HG03521 (cell line): ENCODE measurements around the gene SOX9.
"Not testable (repeated sequence)": the region's sequence is repeated elsewhere in the genome, so short reads cannot be mapped to it uniquely, and the experiment has no call there.

ENCODE experiments used
- ATAC-seq: cut with Tn5 transposase; IDR thresholded peaks from one replicate; pipeline ENCODE4 v1.9.1; 2021; ENCODE audit warnings: mild to moderate bottlenecking, moderate library complexity; ENCODE audit not compliant: unreplicated experiment

SOX9 gene

GRCh38 chr17:72125742-72126141 is 4.9 kb downstream of the SOX9 start:
- no peak for ATAC-seq

GRCh38 chr17:72126575-72127486 is 6.0 kb downstream of the SOX9 start:
- no peak for ATAC-seq

GRCh38 chr17:72128039-72128438 is 7.2 kb downstream of the SOX9 start:
- no peak for ATAC-seq

GRCh38 chr17:72134608-72135394 is 14.0 kb downstream of the SOX9 start:
- ATAC-seq = no peak

GRCh38 chr17:72135546-72136325 is 14.9 kb downstream of the SOX9 start:
- ATAC-seq = no peak

- no peak for ATAC-seq
These were observed 15.9 kb downstream of the SOX9 start for GRCh38 chr17:72136692-72137091.

GRCh38 chr17:72137161-72137560 is 16.3 kb downstream of the SOX9 start:
- ATAC-seq = no peak

GRCh38 chr17:72139212-72139611 is 18.4 kb downstream of the SOX9 start:
- ATAC-seq = no peak

GRCh38 chr17:72141336-72141735 is 20.5 kb downstream of the SOX9 start:
- no peak for ATAC-seq

GRCh38 chr17:72142097-72142496 is 21.3 kb downstream of the SOX9 start:
- not testable (repeated sequence) for ATAC-seq

GRCh38 chr17:72142614-72143013 is 21.8 kb downstream of the SOX9 start:
- ATAC-seq = no peak

- ATAC-seq = no peak
These were observed 22.4 kb downstream of the SOX9 start for GRCh38 chr17:72143245-72143644.

GRCh38 chr17:72144101-72144500 is 23.3 kb downstream of the SOX9 start:
- ATAC-seq = no peak

GRCh38 chr17:72145562-72145961 is 24.7 kb downstream of the SOX9 start:
- no peak for ATAC-seq

- ATAC-seq = no peak
These were observed 25.1 kb downstream of the SOX9 start for GRCh38 chr17:72145962-72146361.

GRCh38 chr17:72146371-72146770 is 25.6 kb downstream of the SOX9 start:
- ATAC-seq = no peak

GRCh38 chr17:72150632-72151460 is 30.0 kb downstream of the SOX9 start:
- ATAC-seq = no peak

GRCh38 chr17:72151565-72152386 is 31.0 kb downstream of the SOX9 start:
- no peak for ATAC-seq

- no peak for ATAC-seq
These were observed 31.6 kb downstream of the SOX9 start for GRCh38 chr17:72152387-72152929.
